HG03521 (cell line): Measurements from ENCODE around the gene DGUOK.
"Not testable (repeated sequence)": the region's sequence is repeated elsewhere in the genome, so short reads cannot be mapped to it uniquely, and the experiment has no call there.

Experiments used
- ATAC-seq: cut with Tn5 transposase; IDR thresholded peaks from one replicate; pipeline ENCODE4 v1.9.1; 2021; ENCODE audit warnings: mild to moderate bottlenecking, moderate library complexity; ENCODE audit not compliant: unreplicated experiment

Gene DGUOK

GRCh38 chr2:73899801-73900336 lies 26.8 kb upstream of the DGUOK start:
- no peak for ATAC-seq

GRCh38 chr2:73901143-73901542 lies 25.5 kb upstream of the DGUOK start:
- ATAC-seq: no peak

DNA sequence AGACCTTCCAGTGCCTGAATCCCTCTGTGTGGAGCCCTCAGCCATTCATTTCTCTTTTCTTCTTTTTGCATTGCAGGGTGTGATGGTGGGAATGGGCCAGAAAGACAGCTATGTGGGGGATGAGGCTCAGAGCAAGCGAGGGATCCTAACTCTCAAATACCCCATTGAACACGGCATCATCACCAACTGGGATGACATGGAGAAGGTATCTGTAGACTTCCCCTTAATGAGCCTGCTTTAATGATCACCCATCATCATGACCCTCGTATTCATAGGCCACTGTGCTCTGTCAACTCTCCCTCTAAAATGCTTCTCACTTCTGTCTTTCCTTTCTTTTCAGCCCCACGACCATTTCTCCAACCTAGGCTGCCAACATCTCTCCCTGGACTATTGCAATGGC lies 24.4 kb upstream of the DGUOK start:
- ATAC-seq: no peak

DNA sequence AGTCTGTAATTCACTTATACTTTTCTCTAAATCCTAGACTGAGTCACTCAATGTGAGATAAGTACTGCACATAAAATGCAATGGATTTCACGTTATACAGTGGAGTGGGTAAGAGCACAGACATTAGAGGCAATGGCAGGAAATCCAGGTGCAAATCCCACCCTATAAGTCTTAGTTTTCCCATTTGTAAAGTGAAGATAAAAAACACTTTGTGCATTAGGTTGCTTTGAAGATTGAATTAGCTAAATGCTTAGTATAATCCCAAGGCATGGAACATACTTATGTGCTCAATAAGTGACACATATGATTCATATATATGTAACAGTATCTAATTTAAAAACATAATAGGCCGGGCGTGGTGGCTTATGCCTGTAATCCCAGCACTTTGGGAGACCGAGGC lies 23.4 kb upstream of the DGUOK start:
- no peak for ATAC-seq

GRCh38 chr2:73903949-73904613 lies 22.6 kb upstream of the DGUOK start:
- not testable (repeated sequence) for ATAC-seq

DNA sequence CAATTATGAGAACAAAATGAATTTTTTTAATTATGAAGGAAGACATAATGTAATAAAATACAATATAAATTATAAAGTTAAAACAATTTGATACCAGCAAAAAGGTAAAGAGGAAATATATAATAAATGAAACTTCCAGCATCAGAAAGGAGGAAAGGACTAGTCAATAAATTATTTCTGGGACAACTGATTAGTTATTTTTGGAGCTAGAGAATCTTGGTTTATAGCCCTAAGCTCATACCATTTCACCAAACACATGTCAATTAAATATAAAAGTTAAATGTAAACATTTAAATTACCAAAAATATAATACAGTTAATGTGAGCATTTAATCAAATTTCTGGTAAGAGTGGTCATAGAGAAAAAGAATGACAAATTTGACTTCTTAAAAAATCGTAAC lies 21.7 kb upstream of the DGUOK start:
- ATAC-seq: no peak

DNA sequence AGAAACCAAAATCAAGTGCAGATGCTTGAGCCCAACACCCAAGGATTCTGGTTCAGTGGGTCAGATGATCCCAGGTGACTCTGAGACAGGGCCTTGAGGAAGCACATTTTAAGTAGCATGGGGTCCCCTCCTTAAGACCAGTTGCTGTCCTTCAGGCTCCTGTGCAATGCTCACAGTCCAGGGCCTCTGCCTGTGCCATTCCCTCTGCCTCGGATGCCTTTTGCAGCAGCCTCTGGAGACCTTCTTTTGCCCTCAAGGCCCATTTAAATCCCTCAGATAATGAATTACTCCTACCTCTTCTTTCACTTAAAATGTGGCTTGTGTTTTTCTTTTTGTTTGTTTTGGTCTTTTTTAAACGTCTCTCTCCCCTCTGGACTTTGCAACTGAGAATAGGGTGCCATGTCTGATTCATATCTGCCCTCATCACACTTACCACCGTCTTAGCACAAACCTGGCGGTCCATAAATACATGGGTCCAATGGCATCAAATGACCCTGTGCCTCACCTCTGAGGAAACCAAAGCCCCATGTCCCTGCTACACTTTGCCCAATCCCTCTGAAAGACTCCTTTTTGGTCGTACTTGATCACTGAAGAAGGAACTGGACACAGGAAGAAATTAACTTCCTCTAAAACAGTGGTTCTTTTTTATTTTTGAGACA lies 19.7 kb upstream of the DGUOK start:
- ATAC-seq: no peak

DNA sequence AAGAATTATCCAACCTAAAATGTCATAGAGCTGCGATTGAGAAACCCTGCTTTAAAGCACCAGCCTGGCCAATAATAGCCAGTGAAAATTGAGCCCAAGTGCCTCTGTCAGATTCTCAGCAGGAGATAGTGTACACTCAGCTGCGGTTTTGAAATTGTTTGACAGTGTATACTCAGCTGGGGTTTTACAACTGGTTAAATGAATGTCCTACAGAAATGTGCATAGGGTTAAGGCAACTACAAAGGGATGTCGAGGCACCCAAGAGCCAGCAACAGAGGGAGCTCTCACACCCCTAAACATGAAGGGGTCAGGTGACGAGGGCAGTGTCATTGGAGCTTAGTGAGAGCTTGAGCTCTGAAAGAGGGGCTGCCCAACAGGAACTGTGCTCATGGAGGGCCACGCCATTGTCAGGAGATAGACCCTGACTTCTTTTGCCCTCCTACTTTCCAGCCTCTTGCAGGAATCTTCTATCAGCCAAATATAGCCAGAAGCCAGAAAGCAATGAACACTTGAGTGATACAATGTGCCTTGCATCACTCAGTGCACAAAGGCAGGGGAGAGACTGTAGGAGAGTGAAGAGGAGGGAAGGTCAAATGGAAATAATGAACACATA lies 18.7 kb upstream of the DGUOK start:
- no peak for ATAC-seq

DNA sequence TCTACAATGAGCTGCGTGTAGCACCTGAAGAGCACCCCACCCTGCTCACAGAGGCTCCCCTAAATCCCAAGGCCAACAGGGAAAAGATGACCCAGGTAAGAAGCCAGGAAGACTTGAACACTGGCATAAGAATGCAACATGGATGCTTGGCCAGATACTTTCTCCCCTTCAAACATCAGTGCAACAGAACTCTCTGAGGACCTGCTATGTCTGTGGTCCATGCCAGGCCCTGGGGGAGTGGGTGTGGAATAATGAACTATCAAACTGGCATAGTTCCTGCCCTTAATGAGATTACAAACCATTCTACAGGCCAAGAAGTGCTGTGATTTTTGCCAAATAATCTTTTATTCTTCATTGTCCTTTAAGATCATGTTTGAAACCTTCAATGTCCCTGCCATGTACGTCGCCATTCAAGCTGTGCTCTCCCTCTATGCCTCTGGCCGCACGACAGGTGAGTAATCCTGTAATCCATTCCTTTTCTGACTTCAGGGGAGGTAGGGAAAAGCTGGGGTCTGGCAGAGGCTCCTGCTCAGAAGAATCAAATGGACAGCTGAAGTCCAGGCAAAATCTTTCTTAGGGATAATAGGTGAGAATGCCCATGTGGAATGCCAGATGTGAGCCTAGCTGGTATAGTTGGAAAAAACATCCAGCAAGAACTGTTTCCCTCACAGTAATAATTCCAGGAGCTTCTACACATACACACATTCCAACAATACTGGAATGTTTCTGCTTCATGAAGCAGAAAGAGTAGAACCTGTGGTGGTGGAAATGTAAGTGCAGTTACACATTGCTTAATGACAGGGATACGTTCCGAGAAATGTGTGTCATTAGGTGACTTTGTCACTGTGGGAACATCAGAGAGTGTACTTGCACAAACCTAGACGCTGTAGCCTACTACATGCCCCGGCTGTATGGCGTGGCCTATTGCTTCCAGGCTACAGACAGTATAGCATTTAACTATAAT lies 17.7 kb upstream of the DGUOK start:
- no peak for ATAC-seq

DNA sequence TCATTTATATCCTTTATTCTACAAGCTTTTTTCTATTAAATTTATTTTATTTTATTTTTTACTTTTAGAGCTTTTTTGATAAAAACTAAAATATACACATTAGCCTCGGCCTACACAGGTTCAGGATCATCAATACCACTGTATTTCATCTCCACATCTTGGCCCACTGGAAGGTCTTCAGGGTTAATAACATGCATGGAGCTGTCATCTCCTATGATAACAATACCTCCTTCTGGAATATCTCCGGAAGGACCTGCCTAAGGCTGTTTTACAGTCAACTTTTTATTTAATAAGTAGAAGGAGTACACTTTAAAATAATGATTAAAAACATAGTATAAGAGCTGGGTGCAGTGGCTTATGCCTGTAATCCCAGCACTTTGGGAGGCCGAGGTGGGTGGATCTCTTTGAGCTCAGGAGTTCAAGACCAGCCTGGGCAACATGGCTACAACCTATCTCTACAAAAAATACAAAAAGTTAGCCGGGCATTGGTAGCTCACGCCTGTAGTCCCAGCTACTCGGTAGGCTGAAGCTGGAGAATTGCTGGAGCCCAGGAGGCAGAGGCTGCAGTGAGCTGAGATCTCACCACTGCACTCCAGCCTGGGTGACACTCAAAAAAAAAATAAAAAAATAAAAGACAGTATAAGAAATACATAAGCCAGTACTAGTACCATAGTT lies 15.7 kb upstream of the DGUOK start:
- no peak for ATAC-seq

DNA sequence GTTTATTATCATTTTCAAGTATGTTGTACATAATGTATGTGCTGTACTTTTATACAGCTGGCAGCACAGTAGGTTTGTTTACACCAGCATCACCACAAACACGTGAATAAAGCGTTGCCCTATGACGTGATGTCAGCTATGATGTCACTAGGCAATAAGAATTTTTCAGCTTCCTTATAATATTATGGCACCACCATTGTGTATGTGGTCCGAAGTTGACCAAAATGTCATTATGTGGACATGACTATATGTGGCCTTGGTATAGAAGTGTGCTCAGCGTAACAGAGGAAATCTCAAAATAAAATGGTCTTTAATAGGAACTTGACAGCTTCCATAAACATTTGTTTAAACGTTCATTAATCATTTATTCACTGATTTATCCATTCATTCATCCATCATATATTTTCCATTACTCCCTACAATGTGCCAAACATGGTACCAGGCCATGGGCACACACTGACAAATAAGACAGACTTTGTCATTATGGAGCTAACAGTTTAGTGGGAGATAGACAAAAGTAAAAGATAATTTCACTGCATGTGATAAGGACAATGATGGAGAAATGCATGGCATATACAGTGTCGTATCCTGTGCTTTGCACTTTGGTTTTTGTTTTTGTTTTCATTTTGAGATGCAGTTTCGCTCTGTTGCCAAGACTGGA lies 15.0 kb upstream of the DGUOK start:
- ATAC-seq: no peak

DNA sequence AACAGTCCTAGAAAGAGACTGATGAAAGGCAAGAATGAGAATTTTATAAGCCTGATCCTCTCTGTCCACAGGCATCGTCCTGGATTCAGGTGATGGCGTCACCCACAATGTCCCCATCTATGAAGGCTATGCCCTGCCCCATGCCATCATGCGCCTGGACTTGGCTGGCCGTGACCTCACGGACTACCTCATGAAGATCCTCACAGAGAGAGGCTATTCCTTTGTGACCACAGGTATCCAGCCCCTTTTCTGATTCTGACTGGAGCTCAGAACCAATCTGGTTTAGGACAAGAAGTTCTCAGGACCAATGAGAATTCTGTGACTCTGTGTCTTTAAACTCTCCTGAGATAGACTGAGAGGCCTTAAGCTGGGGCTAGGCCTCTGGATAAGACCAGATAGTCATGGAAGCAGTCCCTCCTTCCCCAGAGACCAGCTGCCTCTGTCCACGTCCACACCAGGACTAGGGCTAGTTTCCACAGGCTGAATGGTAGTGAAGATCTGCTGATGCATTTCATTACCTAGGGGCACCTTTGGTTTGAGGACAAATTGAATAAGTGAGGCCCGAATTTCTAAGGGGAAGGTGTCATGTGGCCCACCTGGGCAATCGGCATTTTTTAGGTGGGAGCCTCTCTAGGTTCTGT lies 13.1 kb upstream of the DGUOK start:
- no peak for ATAC-seq

- no peak for ATAC-seq
These were observed 12.0 kb upstream of the DGUOK start for GRCh38 chr2:73914667-73915066.

DNA sequence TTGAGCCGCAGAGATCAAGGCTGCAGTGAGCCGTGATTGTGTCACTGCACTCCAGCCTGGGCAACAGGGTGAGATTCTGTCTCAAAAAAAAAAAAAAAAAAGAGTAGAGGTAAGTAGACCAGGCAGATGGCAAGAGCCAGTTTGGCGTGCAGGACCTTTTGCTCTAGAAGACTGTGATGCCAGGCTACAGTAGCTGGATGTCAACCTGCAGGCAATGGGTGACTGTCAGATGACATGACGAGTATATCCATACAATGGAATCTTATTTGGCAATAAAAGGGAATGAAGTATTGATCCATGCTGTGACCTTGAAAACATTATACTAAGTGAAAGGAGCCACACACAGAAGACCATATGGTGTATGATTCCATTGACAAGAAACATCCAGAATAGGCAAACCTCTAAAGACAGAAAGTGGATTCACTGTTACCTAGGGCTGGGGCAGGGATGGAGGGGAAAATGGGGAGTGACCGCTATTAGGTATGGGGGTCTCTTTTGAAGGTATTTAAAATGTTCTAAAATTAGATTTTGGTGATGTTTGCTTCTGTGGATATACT lies 11.2 kb upstream of the DGUOK start:
- no peak for ATAC-seq

- no peak for ATAC-seq
These were observed 10.0 kb upstream of the DGUOK start for GRCh38 chr2:73916666-73917065.

DNA sequence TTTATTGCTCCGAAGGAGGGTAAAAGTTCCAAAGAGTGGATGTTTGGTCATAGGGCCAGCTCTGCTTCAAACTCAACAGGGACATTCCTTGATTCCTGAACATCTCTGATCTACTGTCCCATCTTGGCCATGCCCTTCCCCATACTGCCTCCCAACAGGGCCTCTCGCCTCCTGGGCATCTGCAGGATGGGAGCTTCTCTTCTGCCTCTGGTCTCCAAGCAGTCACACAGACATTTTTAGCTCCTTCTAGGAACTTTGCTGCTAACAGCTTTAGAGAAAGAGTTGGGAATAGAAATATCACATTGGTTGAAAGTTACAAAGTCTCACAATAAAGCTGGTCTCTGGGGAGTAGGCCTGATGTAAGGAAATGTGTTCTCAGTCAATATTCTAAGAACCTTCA lies 9.4 kb upstream of the DGUOK start:
- ATAC-seq: no peak

DNA sequence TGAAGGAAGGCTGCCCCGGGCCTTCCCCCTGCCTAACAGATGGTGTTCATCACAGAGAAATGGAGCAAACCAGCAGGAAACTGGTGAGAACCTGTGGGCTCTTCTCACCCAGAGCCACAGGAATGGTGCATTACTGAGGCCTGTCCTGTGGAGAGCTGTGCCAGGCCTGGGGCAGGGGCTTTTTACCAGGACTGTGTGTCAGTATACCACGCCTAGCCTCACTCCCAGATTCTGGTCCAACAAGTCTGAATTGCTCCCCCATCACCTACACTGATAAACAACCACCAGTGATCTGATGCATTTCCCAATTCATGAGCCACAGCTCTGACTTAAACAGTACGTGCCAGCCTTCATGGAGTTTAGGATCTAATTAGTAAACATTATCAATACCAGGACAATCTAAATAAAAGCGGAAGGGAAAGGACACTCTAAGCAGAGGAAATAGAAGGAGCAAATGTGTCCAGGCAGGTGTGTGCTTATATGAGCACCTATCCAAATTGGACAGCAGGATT lies 8.9 kb upstream of the DGUOK start:
- ATAC-seq: no peak

- no peak for ATAC-seq
These were observed 7.8 kb upstream of the DGUOK start for GRCh38 chr2:73918856-73919255.
